Subcutaneous abdominal adipose tissue (tissue), 5 donors: ENCODE data around the gene FUT3.
A peak's percentile ranks its signal among the peaks of the same experiment; 100 is the strongest.

ENCODE experiments used
- H3K27ac ChIP-seq: one replicate; pipeline ENCODE4 v1.7.0; 2013; ENCODE audit warnings: low read depth, mild to moderate bottlenecking, inconsistent platforms, low read length, moderate library complexity
- H3K27me3 ChIP-seq, 5 donors: one replicate each; pipeline ENCODE4 v1.7.0; 2013; ENCODE audit warnings: low read length in 5 of 5, inconsistent platforms in 1 of 5; ENCODE audit not compliant: control insufficient read depth in 5 of 5, insufficient read depth in 4 of 5
- H3K36me3 ChIP-seq, 5 donors: one replicate each; pipeline ENCODE4 v1.7.0; 2013; ENCODE audit warnings: low read length in 5 of 5; ENCODE audit not compliant: control insufficient read depth in 5 of 5, insufficient read depth in 5 of 5
- H3K4me1 ChIP-seq, 5 donors: one replicate each; pipeline ENCODE4 v1.7.0; 2013; ENCODE audit warnings: low read length in 5 of 5, mild to moderate bottlenecking in 3 of 5, moderate library complexity in 1 of 5; ENCODE audit not compliant: control insufficient read depth in 5 of 5, insufficient read depth in 5 of 5
- H3K4me3 ChIP-seq, 5 donors: one replicate each; pipeline ENCODE4 v1.7.0; 2013; ENCODE audit warnings: low read length in 5 of 5, low read depth in 1 of 5
- H3K9ac ChIP-seq, 5 donors: one replicate each; pipeline ENCODE4 v1.7.0; 2013; ENCODE audit warnings: low read length in 5 of 5, mild to moderate bottlenecking in 4 of 5, moderate library complexity in 3 of 5
- H3K9me3 ChIP-seq, 5 donors: one replicate each; pipeline ENCODE4 v1.7.0; 2013; ENCODE audit warnings: low read length in 5 of 5; ENCODE audit not compliant: control insufficient read depth in 5 of 5
- donor health status: healthy.
- donor health status: healthy.
- donor health status: healthy.
- donor health status: healthy.
- donor health status: healthy.

FUT3 gene

DNA sequence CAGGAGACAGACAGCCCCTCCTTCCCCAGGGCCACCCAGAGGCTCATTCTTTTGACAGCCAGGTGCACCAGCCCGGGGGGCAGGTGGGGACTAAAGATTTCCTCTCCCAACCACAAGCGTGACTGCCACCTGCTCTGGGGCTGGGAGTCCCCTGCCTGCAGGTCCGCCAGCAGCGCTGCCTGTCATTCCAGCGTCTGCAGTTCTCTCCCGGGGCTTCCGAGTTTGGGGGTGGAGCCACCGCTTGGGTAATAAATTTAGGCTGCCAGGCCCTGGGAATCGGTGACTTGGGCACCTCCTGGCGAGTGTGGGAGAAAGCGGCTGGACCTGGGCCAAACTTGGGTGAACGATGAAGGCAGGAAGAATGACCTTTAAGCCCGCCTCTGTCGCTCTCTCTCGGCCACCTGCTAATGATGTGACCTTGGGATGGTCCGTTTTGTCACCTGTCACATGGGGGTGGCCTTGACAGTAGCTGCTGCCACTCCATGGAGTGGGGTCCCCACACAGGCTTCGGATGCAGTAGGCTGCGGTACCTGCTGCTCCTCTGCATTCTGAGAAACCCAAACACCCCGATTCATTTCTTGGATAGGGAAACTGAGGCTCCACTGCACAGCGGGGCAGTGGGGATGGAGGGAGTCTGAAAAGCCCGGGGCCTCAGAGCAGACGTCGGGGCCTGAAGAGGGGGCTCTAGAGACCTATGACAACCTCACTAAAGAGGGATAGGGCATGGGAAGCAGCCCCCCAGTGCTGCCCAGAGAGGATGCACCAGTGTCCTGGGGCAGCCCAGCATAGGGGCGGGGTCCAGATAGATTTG, 24.5 kb downstream of the FUT3 start:
- H3K27ac ChIP-seq, result no peak overlapping the region
- H3K36me3 ChIP-seq, result no peaks in the 10 kb centered on the region
- H3K27me3 ChIP-seq, result peaks cover 14 to 51% (median 20%) of the 10 kb centered on the region in 5 donors
- H3K4me1 ChIP-seq, result peaks cover 0 to 23% (median 7%) of the 10 kb centered on the region in 5 donors
- H3K4me3 ChIP-seq, result peak overlapping the region in 1 of 5 donors; percentile 40
- H3K9me3 ChIP-seq, result no peaks in the 10 kb centered on the region
- no peak overlapping the region for H3K9ac ChIP-seq

DNA sequence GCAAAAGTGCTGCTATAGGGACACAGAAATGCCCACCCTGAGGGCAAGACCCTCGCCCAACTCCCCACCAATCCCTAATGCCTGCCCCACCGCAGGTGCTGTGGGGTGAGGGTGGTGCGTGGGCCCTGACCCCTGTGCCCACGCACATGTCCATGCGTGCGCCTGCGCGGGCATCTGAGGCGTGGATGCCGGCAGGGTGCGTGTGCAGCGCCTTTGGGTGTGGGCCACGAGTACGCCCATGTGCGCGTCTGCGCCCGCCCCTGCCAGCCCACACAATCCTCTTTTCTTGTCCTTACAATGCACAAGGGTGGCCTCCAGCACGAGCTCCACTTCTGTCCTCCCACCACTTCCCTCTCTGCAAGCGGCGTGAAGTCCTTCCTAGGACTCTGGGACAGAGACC, 26.1 kb downstream of the FUT3 start:
- no peak overlapping the region for H3K27ac ChIP-seq
- peaks cover 14 to 49% (median 18%) of the 10 kb centered on the region in 5 donors for H3K27me3 ChIP-seq
- no peaks in the 10 kb centered on the region for H3K36me3 ChIP-seq
- H3K9me3 ChIP-seq, result no peaks in the 10 kb centered on the region
- peaks cover 0 to 23% (median 7%) of the 10 kb centered on the region in 5 donors for H3K4me1 ChIP-seq
- no peak overlapping the region for H3K4me3 ChIP-seq
- H3K9ac ChIP-seq, result no peak overlapping the region

DNA sequence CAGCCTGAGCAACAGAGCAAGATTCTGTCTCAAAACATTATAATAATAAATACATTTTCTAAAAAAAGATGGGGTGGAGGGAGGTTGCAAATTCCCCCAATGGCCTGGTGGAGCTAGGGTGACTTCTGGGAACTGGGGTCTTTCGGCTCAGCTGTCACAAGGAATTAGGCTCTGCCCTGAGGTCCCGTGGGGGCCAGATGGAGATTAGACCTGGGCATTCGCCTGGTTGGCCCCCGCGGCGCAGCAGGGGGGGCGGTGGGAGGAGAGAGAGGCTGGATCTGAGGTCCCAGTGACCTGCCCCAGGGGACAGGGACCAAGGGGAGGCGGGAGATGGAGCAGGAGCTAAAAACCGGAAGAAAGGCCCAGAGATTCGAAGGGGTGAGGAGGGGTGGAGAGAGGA, 26.5 kb downstream of the FUT3 start:
- no peak overlapping the region for H3K4me3 ChIP-seq
- H3K9ac ChIP-seq, result no peak overlapping the region
- H3K4me1 ChIP-seq, result peaks cover 0 to 23% (median 7%) of the 10 kb centered on the region in 5 donors
- no peaks in the 10 kb centered on the region for H3K9me3 ChIP-seq
- peaks cover 12 to 46% (median 16%) of the 10 kb centered on the region in 5 donors for H3K27me3 ChIP-seq
- H3K36me3 ChIP-seq, result no peaks in the 10 kb centered on the region
- no peak overlapping the region for H3K27ac ChIP-seq

DNA sequence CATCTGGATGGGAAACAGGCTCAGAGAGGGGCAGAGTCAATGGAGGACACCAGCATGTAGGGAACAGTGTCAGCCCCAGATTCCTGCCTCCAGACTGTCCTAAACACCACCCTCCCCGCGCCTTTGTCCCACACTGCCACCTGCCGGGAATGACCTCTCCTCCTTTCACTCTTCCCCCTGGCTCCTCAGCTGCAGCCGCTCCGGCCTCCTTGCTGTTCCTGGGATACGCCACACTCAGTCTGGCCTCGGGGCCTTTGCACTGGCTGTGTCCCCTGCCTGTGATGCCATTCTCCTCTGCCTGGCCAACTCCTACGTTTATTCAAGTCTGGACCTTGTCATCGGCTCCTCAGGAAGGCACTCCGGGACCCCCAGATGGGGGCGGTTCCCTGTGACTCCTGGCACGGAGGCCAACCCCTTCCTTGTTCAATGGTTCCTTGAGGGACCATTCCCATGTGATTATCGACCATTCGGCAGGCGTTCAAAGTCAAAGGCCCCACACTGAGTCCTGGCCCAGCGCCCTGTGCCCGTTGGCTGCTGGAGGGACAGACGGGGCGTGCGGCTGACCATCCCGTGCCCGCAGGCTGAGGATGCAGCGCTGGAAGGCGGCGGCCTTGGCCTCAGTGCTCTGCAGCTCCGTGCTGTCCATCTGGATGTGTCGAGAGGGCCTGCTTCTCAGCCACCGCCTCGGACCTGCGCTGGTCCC, 27.5 kb downstream of the FUT3 start:
- Histone ChIP-seq H3K4me1 (peaks cover 0 to 20% (median 6%) of the 10 kb centered on the region in 5 donors), H3K4me3 (no peak overlapping the region), H3K36me3 (no peaks in the 10 kb centered on the region), H3K9me3 (no peaks in the 10 kb centered on the region), H3K27me3 (peaks cover 6 to 38% (median 10%) of the 10 kb centered on the region in 5 donors), H3K27ac (no peak overlapping the region), H3K9ac (no peak overlapping the region)

DNA sequence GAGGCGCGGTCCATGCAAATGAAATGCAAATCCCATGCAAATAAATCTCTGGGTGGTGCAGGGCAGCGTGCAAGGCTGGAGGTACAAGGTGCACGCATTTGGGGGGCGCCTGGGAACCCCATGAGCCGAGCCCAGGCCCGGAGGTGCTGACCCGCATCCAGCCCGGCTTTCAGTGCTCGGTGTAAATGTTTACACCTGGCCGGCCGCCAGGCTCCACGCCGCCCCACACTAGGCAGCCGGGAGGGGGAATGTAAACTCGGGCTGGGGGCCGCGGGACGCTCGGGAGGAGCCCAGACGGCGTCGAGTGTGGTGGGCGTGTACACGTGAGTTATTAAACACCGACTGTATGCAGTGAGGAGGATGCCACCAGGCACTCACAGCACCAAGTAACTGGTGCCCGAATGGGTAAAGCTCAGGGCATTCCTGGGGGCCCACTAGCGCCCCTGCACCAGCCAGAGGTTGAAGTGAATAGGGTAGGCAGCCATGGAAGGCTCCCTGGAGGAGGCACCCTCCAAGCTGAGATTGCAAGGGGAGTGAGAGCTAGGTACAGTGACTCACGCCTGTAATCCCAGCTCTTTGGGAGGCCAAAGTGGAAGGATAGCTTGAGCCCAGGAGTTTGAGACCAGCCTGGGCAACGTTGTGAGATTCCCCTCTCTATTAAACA, 28.9 kb downstream of the FUT3 start:
- no peak overlapping the region for H3K4me3 ChIP-seq
- H3K27ac ChIP-seq, result no peak overlapping the region
- H3K36me3 ChIP-seq, result no peaks in the 10 kb centered on the region
- no peaks in the 10 kb centered on the region for H3K9me3 ChIP-seq
- no peak overlapping the region for H3K9ac ChIP-seq
- peaks cover 0 to 9% (median 0%) of the 10 kb centered on the region in 5 donors for H3K4me1 ChIP-seq
- peaks cover 3 to 34% (median 7%) of the 10 kb centered on the region in 5 donors for H3K27me3 ChIP-seq

DNA sequence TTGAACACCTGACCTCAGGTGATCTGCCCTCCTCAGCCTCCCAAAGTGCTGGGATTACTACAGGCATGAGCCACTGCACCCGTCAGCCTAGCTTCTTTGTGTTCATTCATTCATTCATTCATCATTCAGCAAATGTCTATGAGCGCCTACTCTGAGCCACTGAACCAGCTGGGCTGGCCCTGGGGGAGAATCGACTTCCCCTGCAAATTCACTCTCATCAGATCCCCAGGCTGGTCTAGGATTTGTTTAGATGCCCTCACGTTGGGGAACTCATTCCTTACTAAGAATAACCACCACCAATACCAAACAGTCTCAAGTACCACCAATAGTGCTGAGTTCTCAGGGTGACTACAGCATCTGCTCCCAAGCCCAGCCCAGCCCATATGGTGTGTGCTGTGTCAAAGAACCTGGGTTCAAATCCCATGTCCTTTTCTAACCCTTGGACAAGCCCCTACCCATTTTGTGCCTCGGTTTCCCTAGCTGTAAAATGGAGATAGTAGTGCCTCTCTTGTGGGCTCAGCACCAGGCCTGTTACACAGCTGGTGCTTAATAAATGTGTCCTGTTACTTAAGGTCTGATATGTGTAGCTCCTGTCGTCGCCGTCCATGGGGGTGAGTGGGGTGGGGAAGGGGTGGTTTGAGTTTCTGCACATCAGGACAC, 29.6 kb downstream of the FUT3 start:
- Histone ChIP-seq H3K36me3 (no peaks in the 10 kb centered on the region), H3K9ac (no peak overlapping the region), H3K9me3 (no peaks in the 10 kb centered on the region), H3K27me3 (peaks cover 3 to 29% (median 7%) of the 10 kb centered on the region in 5 donors), H3K27ac (no peak overlapping the region), H3K4me1 (peaks cover 0 to 4% (median 0%) of the 10 kb centered on the region in 5 donors), H3K4me3 (no peak overlapping the region)

DNA sequence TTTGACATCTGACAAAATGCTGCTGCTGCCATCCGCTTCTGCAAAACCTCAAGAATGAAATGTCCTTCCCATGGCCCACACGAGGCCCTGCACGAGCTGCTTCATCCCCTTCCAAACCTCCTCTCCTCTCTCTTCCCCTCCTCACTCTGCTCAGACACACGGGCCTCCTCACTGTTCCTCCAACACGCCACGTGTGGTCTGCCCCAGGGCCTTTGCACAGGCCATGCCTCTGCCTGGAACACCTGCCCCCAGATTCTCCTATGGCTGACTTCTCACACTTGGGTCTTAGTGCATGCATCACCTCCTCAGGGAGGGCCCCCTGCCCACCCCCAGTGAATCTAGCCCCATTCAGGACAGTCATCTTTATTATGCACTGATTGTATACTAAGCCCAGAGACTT, 30.5 kb downstream of the FUT3 start:
- Histone ChIP-seq H3K9me3 (no peaks in the 10 kb centered on the region), H3K4me3 (no peak overlapping the region), H3K27ac (no peak overlapping the region), H3K4me1 (no peaks in the 10 kb centered on the region), H3K9ac (no peak overlapping the region), H3K27me3 (peaks cover 3 to 29% (median 7%) of the 10 kb centered on the region in 5 donors), H3K36me3 (no peaks in the 10 kb centered on the region)

DNA sequence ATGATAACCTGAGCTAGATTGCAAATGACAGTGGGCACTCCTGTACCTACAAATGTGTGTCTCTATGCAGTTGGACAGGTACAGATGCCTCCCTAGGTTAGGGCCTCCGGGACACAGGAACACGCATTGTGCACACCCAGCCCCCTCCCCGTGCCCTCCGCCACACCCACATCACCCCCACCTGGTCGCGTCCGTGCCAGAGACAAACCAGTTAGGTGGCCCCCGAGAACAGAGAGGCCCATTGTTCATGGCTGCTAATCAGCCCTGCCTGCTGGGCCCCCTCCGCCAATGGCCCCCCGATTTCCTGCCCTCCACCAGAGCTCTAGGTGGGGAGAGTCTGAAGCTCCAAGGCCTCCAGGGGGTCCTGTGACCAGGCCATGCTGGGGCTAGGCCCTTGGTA, 32.7 kb downstream of the FUT3 start:
- H3K36me3 ChIP-seq, result no peaks in the 10 kb centered on the region
- H3K27me3 ChIP-seq, result peaks cover 7 to 30% (median 10%) of the 10 kb centered on the region in 5 donors
- H3K9ac ChIP-seq, result no peak overlapping the region
- no peak overlapping the region for H3K4me3 ChIP-seq
- H3K4me1 ChIP-seq, result no peaks in the 10 kb centered on the region
- no peaks in the 10 kb centered on the region for H3K9me3 ChIP-seq
- no peak overlapping the region for H3K27ac ChIP-seq

DNA sequence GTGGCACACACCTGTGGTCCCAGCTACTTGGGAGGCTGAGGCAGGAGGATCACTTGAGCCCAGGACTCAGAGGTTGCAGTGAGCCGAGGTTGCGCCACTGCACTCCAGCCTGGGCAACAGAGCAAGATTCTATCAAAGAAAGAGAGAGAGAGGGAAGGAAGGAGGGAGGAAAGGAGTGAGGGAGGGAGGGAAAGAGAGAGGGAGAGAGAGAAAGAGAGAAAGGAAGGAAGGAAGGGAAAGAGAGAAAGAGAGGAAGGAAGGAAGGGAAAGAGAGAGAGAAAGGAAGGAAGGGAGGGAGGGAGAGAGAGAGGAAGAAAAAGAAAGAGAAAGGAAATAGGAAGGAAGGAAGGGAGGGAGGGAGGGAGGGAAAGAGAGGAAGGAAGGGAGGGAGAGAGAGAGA, 34.0 kb downstream of the FUT3 start:
- H3K9me3 ChIP-seq, result no peaks in the 10 kb centered on the region

More for the DNA sequence above, 34.0 kb downstream of the FUT3 start:
- Histone ChIP-seq H3K9ac (no peak overlapping the region), H3K27ac (no peak overlapping the region), H3K4me3 (no peak overlapping the region), H3K36me3 (no peaks in the 10 kb centered on the region), H3K27me3 (peaks cover 7 to 24% (median 10%) of the 10 kb centered on the region in 5 donors), H3K4me1 (no peaks in the 10 kb centered on the region)
